Uterus (tissue), 4 donors: Measurements from ENCODE around the gene LNP1. TPM values are rescaled to one million over a fixed set of nuclear protein-coding genes. Genes with fewer than 3 reads are reported as not detected.

ENCODE experiments used
- DNase-seq, 2 donors: peaks; one replicate each; pipeline ENCODE4 v3.0.0-alpha.2; 2019 to 2020
- H3K27ac ChIP-seq, 2 donors: fragments of 200-600 bp; sonication (generic); 1 replicate in 1 of 2; 2 replicates in 1 of 2; pipeline ENCODE4 v1.5.1; 2016 to 2018
- H3K27me3 ChIP-seq, 2 donors: fragments of 200-600 bp; sonication (generic); one replicate each; pipeline ENCODE4 v1.5.1; 2018 to 2019; ENCODE audit warnings: control low read depth in 1 of 2
- H3K36me3 ChIP-seq, 2 donors: fragments of 200-600 bp; sonication (generic); one replicate each; pipeline ENCODE4 v1.5.1; 2019; ENCODE audit warnings: control low read depth in 1 of 2
- H3K4me1 ChIP-seq, 2 donors: fragments of 200-600 bp; sonication (generic); one replicate each; pipeline ENCODE4 v1.5.1; 2018 to 2019; ENCODE audit warnings: control low read depth in 1 of 2
- H3K4me3 ChIP-seq, 2 donors: fragments of 200-600 bp; sonication (generic); 1 replicate in 1 of 2; 2 replicates in 1 of 2; pipeline ENCODE4 v1.5.1; 2018 to 2019; ENCODE audit warnings: mild to moderate bottlenecking in 1 of 2
- H3K9me3 ChIP-seq, 2 donors: fragments of 200-600 bp; sonication (generic); one replicate each; pipeline ENCODE4 v1.5.1; 2019; ENCODE audit warnings: control low read depth in 1 of 2
- CTCF ChIP-seq, 4 experiments: fragments of 200-600 bp in 2 of 4; fragments of 450-650 bp in 2 of 4; sonication (generic) in 2 of 4; IDR thresholded peaks; one replicate each; pipeline ENCODE4 v1.5.1; 2016 to 2019; ENCODE audit warnings: antibody characterized with exemption in 4 of 4, mild to moderate bottlenecking in 2 of 4, moderate library complexity in 1 of 4
- POLR2A ChIP-seq, 2 donors: fragments of 450-650 bp; IDR thresholded peaks; one replicate each; pipeline ENCODE4 v1.6.1; 2016; ENCODE audit warnings: antibody characterized with exemption in 2 of 2, mild to moderate bottlenecking in 1 of 2, moderate library complexity in 1 of 2
- intact Hi-C: fragments of 100-400 bp; cut with DNase I; formaldehyde crosslinking; loops from one replicate; pipeline ENCODE4 v1.15.1; 2023; ENCODE audit warnings: low total_unique reads
- total RNA-seq, 4 donors: library from RNA; depleted of rRNA in 3 of 4; stranded (reverse); fragments of >200 nt in 3 of 4; gene quantifications; one replicate each; pipeline versions ENCODE4 v1.1.0 to v1.2.4, GENCODE V29; 2014 to 2023
- donor health status: DM: yes; HTN: yes; CAD: no.

The LNP1 gene
- total RNA-seq, 4 donors from 2014 or later = 1.3 to 12.9 (median 4.4) TPM; not detected in 1

- intact Hi-C loops = no loop called here
- no peak overlapping the region for H3K27ac ChIP-seq
- no peak for DNase-seq
- TF ChIP-seq CTCF (IDR thresholded peaks at IDR 0.05) = no peak
- TF ChIP-seq POLR2A (IDR thresholded peaks at IDR 0.05) = no peak
- no peak overlapping the region for H3K4me3 ChIP-seq
- no peaks in the 10 kb centered on the region for H3K36me3 ChIP-seq
- H3K9me3 ChIP-seq = no peaks in the 10 kb centered on the region
- no peaks in the 10 kb centered on the region for H3K27me3 ChIP-seq
- H3K4me1 ChIP-seq = no peaks in the 10 kb centered on the region
Observed at GRCh38 chr3:100419406-100419805, 18.1 kb downstream of the LNP1 start.

- Histone ChIP-seq H3K36me3 (no peaks in the 10 kb centered on the region), H3K4me1 (no peaks in the 10 kb centered on the region), H3K9me3 (no peaks in the 10 kb centered on the region), H3K27me3 (no peaks in the 10 kb centered on the region), H3K27ac (no peak overlapping the region), H3K4me3 (no peak overlapping the region)
- intact Hi-C loops = no loop called here
- no peak for TF ChIP-seq POLR2A (IDR thresholded peaks at IDR 0.05)
- TF ChIP-seq CTCF (IDR thresholded peaks at IDR 0.05) = no peak
- no peak for DNase-seq
Observed at GRCh38 chr3:100420885-100421284, 19.5 kb downstream of the LNP1 start.

- no peaks in the 10 kb centered on the region for H3K27me3 ChIP-seq
- H3K27ac ChIP-seq = no peak overlapping the region
- no peak for DNase-seq
- no peaks in the 10 kb centered on the region for H3K4me1 ChIP-seq
- H3K4me3 ChIP-seq = no peak overlapping the region
- intact Hi-C loops = no loop called here
- TF ChIP-seq POLR2A (IDR thresholded peaks at IDR 0.05) (no peak), CTCF (IDR thresholded peaks at IDR 0.05) (no peak)
- H3K36me3 ChIP-seq = no peaks in the 10 kb centered on the region
- no peaks in the 10 kb centered on the region for H3K9me3 ChIP-seq
Observed at GRCh38 chr3:100423611-100424010, 22.3 kb downstream of the LNP1 start.

- H3K4me1 ChIP-seq = no peaks in the 10 kb centered on the region
- H3K27me3 ChIP-seq = no peaks in the 10 kb centered on the region
- no peak for DNase-seq
- H3K36me3 ChIP-seq = no peaks in the 10 kb centered on the region
- H3K4me3 ChIP-seq = no peak overlapping the region
- no peaks in the 10 kb centered on the region for H3K9me3 ChIP-seq
- TF ChIP-seq CTCF (IDR thresholded peaks at IDR 0.05) (no peak), POLR2A (IDR thresholded peaks at IDR 0.05) (no peak)
- no peak overlapping the region for H3K27ac ChIP-seq
- intact Hi-C loops = no loop called here
Observed at GRCh38 chr3:100424261-100424660, 22.9 kb downstream of the LNP1 start.

DNA sequence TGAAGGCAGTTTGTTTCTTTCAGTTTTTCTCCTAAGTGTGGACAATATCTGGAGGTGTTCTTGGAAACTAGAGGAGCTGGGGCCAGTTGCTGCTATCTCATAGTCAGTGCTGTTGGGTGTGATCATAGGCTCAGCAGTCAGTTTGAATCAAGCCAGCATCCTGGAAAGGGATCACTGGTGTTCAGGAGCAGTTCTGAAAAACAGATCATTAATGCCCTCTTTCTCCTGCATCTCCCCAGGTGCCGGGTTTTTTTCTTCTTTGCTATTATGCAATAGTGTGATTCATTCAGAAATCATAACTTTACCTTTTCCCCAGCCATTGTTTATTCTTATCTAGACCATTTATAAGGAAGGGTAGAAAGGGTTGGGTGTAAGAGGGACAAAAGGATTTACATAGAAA, 24.0 kb downstream of the LNP1 start:
- TF ChIP-seq POLR2A (IDR thresholded peaks at IDR 0.05) = no peak
- TF ChIP-seq CTCF (IDR thresholded peaks at IDR 0.05) = no peak
- Histone ChIP-seq H3K27ac (no peak overlapping the region), H3K4me1 (no peaks in the 10 kb centered on the region), H3K27me3 (no peaks in the 10 kb centered on the region), H3K9me3 (no peaks in the 10 kb centered on the region), H3K4me3 (no peak overlapping the region), H3K36me3 (no peaks in the 10 kb centered on the region)
- DNase-seq = no peak
- intact Hi-C loops = no loop called here
